IMR-90 (cell line): ENCODE measurements around the gene PCP2.

ENCODE experiments used
- CHD1 ChIP-seq: IDR thresholded peaks from 2 replicates; pipeline ENCODE4 v1.6.1; 2012; ENCODE audit warnings: low read depth, low read length, improper control_type of control experiment
- CTCF ChIP-seq: conservative IDR thresholded peaks from 2 replicates; pipeline ENCODE4 v1.5.1; 2012; ENCODE audit warnings: mild to moderate bottlenecking, low read depth, low read length, improper control_type of control experiment
- ELK1 ChIP-seq: fragments of 150-350 bp; IDR thresholded peaks from 2 replicates; pipeline ENCODE4 v1.6.1; 2016; ENCODE audit warnings: low read depth, mild to moderate bottlenecking, low read length, moderate library complexity, borderline replicate concordance
- MAFK ChIP-seq: IDR thresholded peaks from 2 replicates; pipeline ENCODE4 v1.6.1; 2012; ENCODE audit warnings: low read depth, low read length, improper control_type of control experiment
- MAZ ChIP-seq: IDR thresholded peaks from 2 replicates; pipeline ENCODE4 v1.6.1; 2012; ENCODE audit warnings: low read depth, mild to moderate bottlenecking, low read length, improper control_type of control experiment, moderate library complexity, borderline replicate concordance
- POLR2A ChIP-seq: IDR thresholded peaks from 2 replicates; pipeline ENCODE4 v1.6.1; 2012; ENCODE audit warnings: mild to moderate bottlenecking, low read depth, low read length
- RAD21 ChIP-seq: IDR thresholded peaks from 2 replicates; pipeline ENCODE4 v1.6.1; 2012; ENCODE audit warnings: low read length, improper control_type of control experiment

GRCh38 chr19:7679771-7680605 lies 46.5 kb upstream of the PCP2 start:
- no peak for TF ChIP-seq CTCF
- TF ChIP-seq CHD1, result no peak
- TF ChIP-seq RAD21, result no peak
- TF ChIP-seq POLR2A, result no peak
- no peak for TF ChIP-seq MAFK
- no peak for TF ChIP-seq ELK1
- no peak for TF ChIP-seq MAZ
